GM18519 (cell line): ENCODE data around the gene PES1.
"Not testable (repeated sequence)": the region's sequence is repeated elsewhere in the genome, so short reads cannot be mapped to it uniquely, and the experiment has no call there.

Experiments used
- ATAC-seq: cut with Tn5 transposase; IDR thresholded peaks from one replicate; pipeline ENCODE4 v1.9.1; 2021; ENCODE audit warnings: mild to moderate bottlenecking, moderate library complexity; ENCODE audit not compliant: unreplicated experiment, low FRiP score

The PES1 gene

GRCh38 chr22:30609260-30610185 lies 17.8 kb upstream of the PES1 start:
- no peak for ATAC-seq

DNA sequence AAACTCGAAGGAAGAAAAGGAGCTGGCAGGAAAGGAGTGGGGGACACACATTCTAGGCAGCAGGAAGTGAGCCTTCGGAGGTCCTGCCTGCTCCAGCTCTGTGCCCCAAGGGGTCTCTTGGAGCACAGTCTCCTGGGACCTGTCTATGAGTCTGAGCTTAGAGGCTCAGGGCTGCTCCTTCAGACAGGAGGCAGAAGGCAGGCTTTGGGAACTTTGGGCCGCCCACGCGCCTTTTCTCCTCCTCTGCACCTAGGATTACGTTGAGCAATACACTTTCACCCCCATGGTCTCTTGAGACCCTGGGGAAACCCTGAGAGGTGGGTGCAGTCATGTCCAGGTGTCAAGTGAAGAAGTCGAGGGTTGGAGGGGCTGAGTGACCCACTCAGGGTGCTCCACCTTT lies 16.2 kb upstream of the PES1 start:
- ATAC-seq: no peak

DNA sequence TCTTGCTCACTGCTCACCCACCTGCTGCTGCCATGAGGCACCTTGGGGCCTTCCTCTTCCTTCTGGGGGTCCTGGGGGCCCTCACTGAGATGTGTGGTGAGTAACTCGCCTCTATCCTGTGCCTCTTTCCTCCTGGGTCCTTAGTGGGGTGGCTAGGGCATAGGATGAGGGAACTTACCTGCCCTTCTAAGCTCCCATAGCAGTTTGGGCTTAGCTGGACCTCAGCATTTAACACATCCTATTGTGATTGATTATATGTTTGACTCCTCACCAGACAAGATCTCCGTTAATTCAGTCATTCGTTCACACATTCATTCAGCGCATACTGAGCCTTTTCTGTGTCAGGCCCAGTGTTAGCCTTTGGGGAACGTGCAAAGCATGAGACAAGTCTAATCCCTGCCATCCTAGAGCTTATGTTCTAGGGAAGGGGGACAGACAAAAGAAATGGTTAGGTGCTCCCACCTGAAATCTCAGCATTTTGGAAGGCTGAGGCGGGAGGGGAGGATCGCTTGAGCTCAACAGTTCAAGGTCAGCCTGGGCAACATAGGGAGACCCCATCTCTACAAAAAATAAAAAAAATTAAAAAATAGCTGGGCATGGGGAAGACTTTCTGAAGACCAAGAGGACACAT lies 15.7 kb upstream of the PES1 start:
- ATAC-seq: no peak

GRCh38 chr22:30606455-30607299 lies 15.0 kb upstream of the PES1 start, which contains the start of gene TCN2:
TSS of gene TCN2 (plus strand) at chr22:30607174. CDS start at chr22:30607332, 158 bp downstream.
- no peak for ATAC-seq

DNA sequence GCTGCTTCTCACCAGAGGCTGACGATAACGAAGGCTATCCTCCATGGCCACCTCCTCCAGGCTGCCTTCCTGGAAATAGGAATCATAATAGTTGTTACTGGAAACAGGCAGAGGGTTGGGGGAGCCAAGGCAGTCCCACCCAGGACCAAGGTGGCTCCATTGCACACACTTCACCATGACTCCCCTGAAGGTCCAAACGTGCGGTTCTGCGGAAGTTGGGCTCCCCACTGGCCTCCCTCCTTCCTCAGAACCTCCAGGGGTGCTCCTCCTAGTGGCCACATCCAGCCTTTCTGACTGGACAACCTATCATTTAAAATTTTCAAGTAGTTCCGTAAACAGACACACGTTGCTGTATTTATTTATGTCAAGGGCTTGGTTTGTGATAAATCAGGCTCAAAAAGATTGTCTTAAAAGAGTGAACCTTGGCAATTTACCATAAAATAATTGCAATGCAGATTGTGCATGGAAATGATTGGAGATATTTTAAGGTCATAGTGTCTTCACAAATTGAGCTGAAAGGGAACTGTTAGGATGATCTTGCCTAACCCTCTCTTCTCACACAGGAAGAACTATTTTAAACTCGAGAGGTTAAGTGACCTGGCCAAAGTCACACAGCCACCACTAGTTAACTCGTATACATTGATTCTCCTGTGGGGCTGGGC lies 13.9 kb upstream of the PES1 start:
- ATAC-seq: no peak

- no peak for ATAC-seq
Measured at GRCh38 chr22:30604723-30605122, 13.0 kb upstream of the PES1 start.

GRCh38 chr22:30603801-30604200 lies 12.1 kb upstream of the PES1 start:
- ATAC-seq: no peak

- ATAC-seq: no peak
Measured at GRCh38 chr22:30602049-30602448, 10.3 kb upstream of the PES1 start.

GRCh38 chr22:30601464-30601863 lies 9.8 kb upstream of the PES1 start:
- ATAC-seq: no peak

DNA sequence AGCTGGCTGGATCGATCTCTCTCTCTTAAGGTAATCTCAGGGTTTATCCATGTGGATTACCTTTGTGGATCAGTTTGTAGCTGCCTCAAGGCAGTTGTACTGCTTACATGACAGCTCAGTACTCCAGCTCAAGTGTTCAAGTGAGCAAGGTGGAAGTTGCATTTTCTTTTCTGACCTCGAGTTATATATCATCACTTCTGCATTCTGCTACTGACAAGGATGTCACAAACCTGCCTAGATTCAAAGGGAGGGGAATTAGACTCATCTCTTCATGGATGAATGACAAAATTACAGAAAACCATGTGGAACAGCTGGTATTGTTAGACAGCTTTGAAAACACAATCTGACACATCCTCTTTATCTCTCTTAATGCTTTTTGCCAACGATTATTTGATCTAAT lies 9.2 kb upstream of the PES1 start:
- ATAC-seq: no peak

- ATAC-seq: no peak
Measured at GRCh38 chr22:30598986-30599385, 7.3 kb upstream of the PES1 start.

DNA sequence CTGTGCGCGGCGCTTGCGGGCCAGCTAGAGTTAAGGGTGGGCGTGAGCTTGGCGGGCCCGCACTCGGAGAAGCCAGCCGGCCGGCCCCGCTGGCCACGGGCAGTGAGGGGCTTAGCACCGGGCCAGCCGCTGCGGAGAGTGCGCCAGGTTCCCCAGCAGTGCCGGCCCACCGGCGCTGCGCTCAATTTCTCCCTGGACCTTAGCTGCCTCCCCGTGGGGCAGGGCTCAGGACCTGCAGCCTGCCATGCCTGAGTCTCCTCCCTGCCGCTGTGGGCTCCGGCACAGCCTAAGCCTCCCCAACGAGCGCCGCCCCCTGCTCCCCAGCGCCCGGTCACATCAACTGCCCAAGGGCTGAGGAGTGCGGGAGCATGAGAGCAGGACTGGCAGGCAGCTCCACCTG lies 5.2 kb upstream of the PES1 start:
- ATAC-seq: no peak

DNA sequence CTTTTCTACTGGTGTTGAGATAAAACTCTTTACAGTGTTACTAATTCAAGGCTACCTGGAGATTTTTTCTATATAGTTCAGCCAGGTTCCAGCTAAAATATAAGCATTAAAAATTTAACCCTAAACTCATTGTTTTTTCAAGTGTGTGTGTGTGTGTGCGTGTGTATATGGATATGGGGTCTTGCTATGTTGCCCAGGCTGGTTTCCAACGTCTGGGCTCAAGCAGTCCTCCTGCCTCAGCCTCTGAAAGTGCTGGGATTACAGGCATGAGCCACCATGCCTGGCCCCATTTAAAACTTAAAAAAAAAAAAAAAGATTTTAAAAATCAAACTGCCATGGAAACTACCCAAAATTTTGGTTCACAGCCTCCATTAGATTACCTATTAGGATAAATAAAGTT lies 4.5 kb upstream of the PES1 start:
- ATAC-seq: no peak

GRCh38 chr22:30592360-30592713 lies 627 bp upstream of the PES1 start:
- ATAC-seq: not testable (repeated sequence)

- no peak for ATAC-seq
Measured at GRCh38 chr22:30591191-30591587, 521 bp downstream of the PES1 start.

GRCh38 chr22:30586414-30586813 lies 5.3 kb downstream of the PES1 start:
- no peak for ATAC-seq

GRCh38 chr22:30584441-30584840 lies 7.3 kb downstream of the PES1 start:
- no peak for ATAC-seq

DNA sequence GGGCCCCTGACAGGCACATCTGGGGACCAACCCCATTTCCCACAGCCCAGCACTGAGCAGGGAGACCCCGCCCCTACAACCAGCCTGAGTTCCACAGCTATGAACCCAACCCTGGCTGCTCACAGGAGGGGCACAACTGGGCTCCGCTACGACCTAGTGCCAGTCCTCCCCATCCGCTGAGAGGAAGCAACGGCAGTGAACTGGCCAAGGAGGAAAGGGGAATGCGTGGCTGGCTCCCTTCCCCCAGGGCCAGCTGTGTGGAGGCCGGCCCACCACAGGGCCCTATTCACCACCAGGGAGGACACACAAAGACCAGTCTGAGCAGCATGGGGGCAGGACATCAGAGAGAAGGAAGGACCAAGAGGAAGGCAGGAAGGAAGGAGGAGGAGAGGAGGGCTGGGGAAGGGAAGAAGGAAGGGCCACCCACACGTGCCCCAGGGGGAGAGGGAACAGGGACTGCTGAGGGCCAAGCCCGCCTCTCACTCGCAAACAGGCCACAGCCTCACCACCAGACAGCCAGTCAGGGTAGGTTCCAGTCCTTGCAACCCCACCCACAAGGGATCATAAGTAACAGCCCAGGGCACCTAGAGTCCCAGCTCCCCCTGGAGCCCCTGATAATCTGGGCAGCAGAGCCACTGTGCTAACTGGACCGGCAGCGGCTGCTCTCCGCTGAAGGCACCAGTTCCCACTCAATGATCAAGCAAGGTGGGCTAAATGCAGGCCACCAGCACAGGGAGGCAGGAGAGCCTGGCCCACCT lies 8.7 kb downstream of the PES1 start:
- no peak for ATAC-seq

DNA sequence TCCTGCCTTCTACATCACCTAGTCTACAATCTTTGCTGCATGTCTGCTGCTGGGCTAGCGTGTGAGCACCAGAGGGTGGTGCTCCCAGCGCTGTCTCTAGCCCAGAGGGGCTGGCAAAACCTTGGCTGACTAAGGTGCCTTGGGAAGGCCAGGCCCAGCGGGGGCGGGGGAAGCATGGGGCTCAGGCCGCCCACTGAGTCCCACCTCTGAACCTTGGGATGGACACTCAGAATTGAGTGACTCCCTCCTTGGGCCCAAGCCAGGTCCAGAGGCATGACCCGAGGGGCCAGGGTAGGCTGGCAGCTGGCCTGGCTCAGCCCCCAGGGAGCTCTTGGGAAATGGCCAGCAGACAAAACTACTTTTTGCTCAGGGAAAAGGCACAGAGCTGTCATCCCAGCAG lies 9.7 kb downstream of the PES1 start:
- ATAC-seq: no peak

DNA sequence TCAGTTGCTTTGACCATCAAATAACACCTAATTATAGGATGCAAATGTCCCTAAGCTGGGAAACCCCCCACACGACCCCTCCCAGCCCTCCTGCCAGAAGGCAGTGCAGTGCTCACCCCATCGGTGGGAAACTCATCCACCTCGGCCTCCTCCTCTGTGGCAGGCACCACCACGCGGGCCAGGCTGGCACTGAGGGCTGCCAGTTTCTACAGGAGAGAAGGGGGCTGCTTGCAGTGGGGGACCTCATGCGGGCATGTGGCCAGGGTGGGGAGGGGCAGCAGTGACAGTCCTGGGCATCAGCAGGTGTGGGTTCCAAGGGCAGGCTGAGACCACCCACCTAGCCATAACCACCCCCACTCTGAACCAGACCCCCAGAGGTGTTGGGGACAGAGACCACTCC lies 10.8 kb downstream of the PES1 start:
- ATAC-seq: no peak
